ENCODE data around the gene USH2A.

USH2A gene

DNA sequence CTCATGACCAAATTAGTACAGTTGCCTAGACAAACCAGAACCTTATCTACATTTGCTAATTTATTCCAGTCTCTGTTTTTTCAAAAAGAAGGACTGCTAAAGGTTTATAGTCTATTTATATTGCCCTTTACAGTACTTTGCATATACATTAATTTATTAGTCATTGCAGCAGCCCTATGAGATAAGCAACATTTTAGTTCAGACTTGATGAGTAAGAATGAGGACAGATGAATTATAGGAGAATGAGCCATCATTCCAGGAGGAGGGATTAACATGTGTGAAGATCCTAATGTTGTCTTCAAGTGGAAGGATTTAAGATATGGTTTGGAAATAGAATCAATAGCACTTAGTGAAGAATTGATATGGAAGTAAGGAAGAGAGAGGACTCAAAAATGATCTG lies 703.7 kb downstream of the USH2A start:
- no peak for DNase-seq
- in situ Hi-C loops (cut with MboI; ENCODE audit: low pct_unique_long_range_greater_than_20kb, low sequenced_read_pairs), result no loop called here

DNA sequence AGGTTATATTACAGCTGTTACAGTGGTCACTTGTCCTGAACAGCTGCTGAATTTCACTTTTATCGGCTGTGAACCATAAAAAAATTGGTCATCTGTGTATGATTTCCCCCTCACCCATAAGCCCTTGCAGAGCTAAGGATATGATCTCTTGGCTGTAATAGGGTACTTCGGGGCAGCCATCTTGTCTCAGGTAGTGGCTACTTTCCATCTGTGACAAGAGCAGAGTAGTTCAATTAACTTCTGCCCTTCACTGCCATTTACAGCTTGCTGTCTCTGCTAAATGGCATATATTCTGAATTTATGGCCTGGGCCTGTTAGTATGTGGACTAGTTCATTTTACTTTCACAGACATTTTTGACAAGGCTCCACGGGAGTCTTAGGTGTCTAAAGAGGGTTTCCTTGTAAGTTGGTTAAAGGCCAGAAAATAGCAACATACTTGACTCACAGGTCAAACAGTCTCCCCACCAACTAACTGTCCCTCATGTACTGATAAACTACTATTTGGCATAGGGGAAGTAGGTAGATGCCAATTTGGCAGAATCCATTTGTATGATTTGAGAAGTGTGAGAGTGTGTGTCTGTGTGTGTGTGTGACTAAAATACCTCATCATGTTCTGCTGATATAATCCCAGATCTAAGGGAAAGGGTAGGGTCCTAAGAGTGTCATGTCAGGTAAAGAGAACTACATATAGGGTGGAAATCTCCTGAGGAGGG lies 704.5 kb downstream of the USH2A start:
- no peak for DNase-seq
- in situ Hi-C loops (cut with MboI; ENCODE audit: low pct_unique_long_range_greater_than_20kb, low sequenced_read_pairs), result no loop called here

DNA sequence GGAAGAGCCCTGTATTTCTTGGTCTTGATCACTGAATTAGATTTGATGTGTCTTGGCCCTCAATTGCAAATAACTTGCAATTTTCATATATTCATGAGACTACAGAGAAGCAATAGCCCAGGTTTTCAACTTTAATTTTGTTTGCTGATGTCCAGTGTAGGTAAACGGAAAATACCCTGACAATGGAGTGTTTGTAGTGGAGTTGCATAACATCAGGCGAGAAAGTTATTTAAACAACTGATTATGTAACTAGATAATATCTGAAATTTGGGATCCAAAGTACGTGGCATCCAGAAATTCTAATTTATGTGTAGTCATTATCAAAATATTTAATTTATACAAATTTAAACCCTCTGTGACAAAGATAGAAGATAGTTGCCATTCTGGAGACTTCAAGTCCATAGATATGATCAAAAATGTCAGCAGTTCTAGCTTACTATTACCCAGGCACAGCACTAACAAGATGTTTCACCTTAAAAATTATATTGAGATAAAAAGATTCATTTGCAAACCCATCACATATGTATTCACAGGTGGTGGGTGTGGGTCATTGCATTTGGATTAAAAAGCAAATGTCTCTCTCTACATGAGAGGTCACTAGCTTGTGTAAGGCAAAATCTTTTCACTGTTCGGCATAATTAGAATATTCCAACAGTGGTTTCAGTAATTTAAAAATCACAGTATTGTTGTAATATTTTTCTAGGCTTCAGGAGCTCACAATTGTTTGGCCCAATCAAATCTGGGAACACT lies 705.4 kb downstream of the USH2A start:
- in situ Hi-C loops (cut with MboI; ENCODE audit: low pct_unique_long_range_greater_than_20kb, low sequenced_read_pairs), result no loop called here
- no peak for DNase-seq

DNA sequence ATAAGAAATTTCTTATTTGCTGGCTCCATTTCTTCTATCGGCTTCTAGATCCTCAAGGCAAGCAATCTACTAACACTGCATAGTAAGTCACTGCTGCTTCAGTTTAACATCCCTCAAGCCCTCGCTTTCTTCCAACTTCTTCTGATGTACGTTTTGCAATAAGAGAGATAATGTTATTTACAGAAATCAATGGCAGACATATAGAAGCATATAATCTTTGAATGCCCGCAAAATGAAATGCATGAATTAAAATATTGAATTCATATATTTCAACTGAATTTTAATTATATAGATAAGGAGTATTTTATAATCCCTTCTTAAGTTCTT lies 712.4 kb downstream of the USH2A start:
- no peak for DNase-seq
- in situ Hi-C loops (cut with MboI; ENCODE audit: low pct_unique_long_range_greater_than_20kb, low sequenced_read_pairs), result no loop called here

DNA sequence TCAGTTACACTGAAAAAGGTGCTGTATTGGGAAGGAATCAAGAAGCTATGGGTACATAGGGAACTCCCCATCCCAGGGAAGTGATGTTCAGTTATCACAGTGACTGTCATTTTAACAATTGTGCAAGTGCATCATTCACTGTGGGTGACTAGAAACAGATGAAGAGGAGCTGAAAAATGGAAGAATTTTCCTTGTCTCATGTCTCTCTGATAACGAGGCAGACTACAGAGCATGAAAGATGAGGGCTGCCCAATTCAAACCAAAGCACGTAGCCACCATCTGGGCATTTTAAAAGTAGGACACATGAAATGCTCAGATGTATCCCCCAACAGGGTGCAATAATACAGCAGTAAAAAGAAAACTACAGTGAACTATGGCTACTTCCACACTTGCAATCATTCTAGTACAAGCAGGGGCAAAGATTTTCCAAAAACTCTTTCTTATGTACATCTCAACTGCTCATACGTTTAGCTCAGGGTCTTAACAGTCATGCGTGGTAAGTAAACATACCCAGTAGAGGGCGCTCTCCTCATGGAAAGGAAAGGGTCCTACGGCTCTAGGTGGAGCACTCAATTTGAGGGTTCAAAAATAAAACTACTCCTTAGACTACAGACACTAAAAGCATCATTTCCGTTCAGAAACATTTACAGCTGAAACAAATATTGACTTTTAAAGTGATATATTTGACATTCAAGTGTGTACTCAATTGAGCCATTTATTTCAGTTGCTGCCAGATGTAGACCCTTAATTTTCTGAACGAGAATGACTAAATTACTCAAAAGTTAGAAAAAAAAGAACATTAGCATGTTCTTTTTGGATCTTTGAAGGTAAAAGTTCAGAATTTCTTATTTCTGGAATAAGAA lies 713.0 kb downstream of the USH2A start:
- in situ Hi-C loops (cut with MboI; ENCODE audit: low pct_unique_long_range_greater_than_20kb, low sequenced_read_pairs), result no loop called here
- peak; percentile 59 for DNase-seq

DNA sequence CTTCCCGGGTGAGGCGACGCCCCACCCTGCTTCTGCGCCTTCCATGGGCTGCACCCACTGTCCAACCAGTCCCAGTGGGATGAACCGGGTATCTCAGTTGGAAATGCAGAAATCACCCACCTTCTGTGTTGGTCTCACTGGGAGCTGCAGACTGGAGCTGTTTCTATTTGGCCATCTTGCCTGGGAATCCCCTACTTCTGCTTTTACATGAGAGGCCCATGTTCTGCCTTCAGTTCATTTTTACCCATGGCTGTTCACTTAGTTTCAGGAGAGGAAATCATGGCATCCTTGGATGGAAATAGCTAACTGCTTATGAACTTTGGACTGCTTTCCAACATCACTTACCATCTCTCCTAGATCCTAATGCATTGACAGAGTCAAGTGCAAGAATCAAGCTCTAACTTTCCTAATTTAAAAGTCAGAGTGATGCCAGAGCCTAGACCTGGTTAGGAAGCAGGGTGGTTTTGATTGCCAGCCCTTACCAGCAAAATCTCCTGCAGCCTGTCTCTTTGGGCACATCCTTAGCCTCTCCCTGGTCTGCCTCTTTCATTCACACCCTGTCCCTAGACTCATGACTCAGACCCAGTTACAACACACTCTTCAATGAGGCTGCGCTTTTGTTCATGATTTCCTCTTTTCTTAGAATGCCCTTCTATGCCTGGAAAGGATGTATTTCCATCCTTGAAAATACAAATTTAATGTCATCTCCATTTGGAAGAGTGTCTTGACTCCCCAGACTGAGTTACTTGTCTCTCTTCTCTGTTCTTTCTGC lies 719.0 kb downstream of the USH2A start:
- peak; percentile 5 for DNase-seq
- in situ Hi-C loops (cut with MboI; ENCODE audit: low pct_unique_long_range_greater_than_20kb, low sequenced_read_pairs), result no loop called here

DNA sequence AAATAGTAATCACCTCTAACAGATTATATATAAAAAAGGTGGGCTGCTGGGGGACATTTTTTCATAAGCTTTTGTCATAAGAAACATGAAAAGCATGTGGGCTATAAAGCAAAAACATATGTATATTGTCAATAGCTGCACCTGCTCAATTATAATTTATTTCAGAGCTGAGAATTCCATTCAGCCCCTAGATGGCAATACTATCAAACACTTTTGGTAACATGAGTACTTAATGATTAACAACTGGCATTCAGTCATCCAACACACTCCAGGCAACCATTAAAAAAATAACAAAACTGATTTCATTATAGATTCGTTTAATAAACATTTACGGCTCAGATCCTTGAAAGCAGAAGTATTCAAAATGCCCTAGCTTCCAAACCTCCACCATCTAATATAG lies 741.0 kb downstream of the USH2A start:
- no peak for DNase-seq
- in situ Hi-C loops (cut with MboI; ENCODE audit: low pct_unique_long_range_greater_than_20kb, low sequenced_read_pairs), result no loop called here

DNA sequence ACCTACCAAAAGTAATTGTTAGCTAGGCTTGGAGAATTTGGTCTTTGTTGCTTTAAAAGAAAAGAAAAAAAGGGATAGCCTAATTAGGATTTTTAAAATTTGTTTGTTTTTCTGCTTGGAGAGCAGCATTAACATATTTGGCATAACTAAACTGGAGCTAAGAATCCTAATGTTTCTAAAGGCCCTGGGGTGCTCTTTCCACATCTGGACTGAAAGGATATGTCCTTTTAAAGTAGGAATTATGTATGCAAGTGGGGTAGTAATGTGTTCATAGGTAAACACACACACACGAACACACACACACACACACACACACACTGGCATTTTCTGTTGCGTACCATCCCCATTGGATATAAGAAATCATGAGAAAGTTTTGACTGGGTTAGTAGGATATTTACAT lies 742.2 kb downstream of the USH2A start:
- DNase-seq, result no peak

DNA sequence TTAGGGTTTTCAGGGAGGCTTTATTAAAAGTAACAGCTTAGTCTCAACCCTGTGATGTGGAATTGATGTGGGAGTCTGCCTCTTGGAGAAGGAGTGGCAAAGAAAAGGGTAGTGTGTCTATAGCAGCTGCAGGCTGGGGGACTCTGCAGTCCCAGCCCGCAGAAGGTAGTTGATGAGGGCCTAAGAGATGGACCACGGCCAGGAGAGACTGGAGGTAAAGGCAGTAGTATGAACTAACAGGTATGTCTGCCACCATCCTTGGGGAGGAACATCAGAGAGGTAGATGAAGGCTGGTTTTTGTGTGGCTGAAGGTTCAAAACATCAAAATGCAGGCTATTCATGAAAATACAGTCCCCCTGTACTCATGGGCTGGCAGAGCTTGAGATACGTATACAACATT lies 744.0 kb downstream of the USH2A start:
- in situ Hi-C loops (cut with MboI; ENCODE audit: low pct_unique_long_range_greater_than_20kb, low sequenced_read_pairs), result no loop called here
- no peak for DNase-seq

More for the DNA sequence above, 742.2 kb downstream of the USH2A start:
- in situ Hi-C loops (cut with MboI; ENCODE audit: low pct_unique_long_range_greater_than_20kb, low sequenced_read_pairs), result no loop called here

DNA sequence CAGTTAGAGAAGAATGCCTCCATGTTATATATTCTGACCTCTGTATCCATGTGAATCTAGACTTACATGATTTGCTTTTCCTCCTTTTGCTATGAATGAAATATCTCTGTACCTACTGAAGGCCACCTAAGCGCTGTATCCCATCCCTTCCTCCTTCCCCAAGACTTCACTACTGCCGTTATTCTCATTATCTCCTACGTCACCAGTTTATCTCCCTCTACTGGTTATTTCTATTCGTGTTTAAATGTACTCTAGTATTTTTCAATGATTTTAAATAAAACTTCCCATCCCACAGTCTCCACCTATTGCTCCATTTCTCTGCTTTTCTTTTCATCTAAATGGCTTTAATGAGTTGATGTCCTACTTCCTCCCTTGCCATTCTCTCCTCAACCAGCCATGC lies 746.1 kb downstream of the USH2A start:
- in situ Hi-C loops (cut with MboI; ENCODE audit: low pct_unique_long_range_greater_than_20kb, low sequenced_read_pairs), result no loop called here
- no peak for DNase-seq

DNA sequence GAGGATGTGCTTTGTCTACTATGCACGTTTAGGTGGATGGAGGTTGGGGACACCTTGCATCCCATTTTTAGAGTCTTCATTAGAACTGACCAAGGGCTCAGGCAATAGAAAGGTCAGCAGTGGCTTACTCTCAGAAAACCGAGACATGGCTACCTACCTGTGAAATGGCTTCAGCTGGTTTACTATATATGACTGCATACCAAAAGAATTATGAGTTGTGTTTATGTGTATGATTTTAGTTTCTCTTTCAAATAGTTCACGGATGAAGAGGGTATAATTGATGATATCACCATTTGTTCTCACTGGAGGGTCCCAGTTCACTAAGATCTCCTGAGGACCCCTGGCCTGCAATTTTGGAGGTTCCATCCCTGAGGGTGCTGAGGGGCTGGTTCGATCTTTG lies 749.3 kb downstream of the USH2A start:
- no peak for DNase-seq
- in situ Hi-C loops (cut with MboI; ENCODE audit: low pct_unique_long_range_greater_than_20kb, low sequenced_read_pairs), result no loop called here

DNA sequence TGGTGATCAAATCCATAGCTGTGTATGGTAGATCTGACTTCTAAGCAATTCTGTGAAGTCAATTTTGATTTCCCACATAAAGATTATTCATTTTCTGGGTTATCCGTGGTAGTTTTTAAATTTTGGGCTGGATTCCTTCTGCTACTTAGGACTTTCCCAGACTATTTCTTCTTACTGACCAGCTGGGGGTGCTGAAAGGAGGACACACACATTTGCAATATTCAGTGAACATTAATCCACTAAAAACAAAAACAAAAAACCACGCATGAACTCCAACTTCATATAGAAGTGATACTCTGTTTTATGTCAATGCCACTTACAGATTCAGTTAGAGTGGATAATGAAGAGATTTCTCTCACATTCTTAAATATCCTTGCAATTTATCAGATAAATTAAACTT lies 750.8 kb downstream of the USH2A start:
- in situ Hi-C loops (cut with MboI; ENCODE audit: low pct_unique_long_range_greater_than_20kb, low sequenced_read_pairs), result no loop called here
- DNase-seq, result no peak

DNA sequence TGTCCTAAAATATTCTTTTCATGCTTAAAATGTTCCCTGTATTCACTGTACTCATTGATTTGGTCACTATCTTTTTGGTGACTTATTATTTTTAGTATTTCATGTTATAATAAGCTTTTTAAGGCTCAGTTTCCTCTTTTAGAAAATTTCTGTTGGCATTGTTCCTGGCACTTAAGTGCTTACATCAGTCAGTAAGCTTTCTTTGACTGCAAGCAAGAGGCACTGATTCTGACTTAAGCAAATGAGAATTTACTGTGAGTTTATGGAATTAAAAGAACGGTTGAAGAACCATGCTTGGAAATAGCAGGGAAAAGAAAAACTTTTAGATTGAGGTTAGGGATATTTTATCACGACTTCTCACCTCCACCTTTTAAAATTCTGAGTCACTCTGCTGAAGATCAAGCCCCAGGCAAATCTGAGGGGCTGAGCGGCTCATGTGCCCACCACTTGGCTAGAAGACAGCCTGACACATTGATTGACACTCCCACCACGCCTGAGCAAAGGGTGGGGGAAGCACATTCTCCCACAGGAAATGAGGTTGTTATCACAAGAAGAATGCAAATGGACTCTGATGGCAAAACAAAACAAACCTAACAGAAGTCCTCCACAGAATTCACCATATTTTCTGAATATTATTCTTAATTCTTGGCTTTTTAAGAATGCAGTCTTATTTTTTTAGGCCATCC lies 753.3 kb downstream of the USH2A start:
- DNase-seq, result no peak
- in situ Hi-C loops (cut with MboI; ENCODE audit: low pct_unique_long_range_greater_than_20kb, low sequenced_read_pairs), result no loop called here

DNA sequence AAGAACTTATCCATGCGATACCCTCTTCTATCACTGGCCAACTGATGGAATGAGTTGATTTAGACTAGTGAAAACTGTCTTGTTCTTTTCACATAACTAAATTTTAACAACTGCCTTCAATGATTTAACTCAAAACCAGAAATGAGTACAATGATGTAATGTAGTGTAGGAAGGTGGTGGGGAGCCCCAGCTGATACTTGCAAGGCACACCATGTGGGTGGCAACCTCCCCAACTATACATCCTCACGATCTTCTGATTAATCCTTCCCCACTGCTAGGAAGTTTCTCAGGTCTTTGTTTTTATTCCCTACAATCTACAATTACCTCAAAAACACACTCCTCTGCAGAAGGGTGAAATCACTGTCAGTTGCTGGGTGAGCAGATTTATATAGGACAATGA lies 755.5 kb downstream of the USH2A start:
- in situ Hi-C loops (cut with MboI; ENCODE audit: low pct_unique_long_range_greater_than_20kb, low sequenced_read_pairs), result no loop called here
- no peak for DNase-seq

DNA sequence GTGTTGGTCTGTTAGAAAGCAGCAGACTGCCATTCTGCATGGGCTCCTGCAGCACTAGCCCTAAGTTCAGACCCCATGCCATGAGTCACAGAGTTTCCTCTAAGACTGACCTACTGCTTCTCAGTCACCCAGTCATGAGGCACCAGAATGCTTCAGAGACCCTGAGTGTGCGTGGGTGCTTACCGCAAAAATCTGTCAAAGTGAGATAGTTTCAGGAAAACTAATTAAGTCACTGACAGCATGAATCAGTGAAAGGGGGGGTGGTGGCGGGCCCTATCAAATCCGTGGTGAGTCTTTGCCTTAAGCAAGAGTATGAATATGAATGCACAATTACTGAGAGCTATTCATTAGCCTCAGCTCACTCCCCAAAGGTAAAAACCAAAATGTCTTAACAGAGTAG lies 758.0 kb downstream of the USH2A start:
- no peak for DNase-seq
- in situ Hi-C loops (cut with MboI; ENCODE audit: low pct_unique_long_range_greater_than_20kb, low sequenced_read_pairs), result no loop called here

DNA sequence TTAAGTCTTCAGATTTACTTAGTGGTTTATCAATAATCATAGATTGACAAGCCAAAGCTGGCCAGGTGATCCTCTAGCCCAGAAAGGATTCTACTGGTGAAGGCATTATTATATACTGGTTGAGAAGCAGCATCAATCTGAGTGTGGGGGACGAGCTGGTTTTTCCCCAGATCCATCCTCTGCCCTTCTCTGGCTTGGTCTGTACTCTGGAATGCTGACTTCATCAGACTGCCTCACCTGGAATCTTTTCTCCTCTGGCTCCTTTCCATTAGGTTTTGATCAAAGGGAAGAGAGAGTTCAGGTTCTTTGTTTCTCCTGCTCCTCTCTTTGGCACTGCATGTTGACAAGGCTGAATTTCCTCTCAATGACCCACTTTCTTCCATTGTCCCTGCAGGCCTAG lies 762.2 kb downstream of the USH2A start:
- DNase-seq, result no peak
- in situ Hi-C loops (cut with MboI; ENCODE audit: low pct_unique_long_range_greater_than_20kb, low sequenced_read_pairs), result no loop called here

DNA sequence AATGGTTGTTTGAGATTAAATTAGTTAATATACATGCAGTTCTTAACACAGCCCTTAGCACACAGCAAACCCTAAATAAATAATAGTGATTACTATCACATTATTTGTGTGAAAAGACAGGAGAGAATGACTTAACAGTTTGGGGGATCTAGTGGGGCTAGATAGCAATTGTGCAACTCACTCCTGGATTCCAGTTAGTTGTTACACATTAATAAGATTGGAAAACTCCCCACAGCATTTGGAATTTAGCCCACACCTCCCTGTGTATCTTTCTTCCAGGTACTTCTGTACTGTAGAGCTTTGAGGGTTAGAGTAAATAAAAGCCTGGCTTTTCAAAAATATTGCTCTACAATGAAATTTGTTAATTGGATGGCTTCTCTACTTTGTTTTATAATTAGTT lies 763.0 kb downstream of the USH2A start:
- in situ Hi-C loops (cut with MboI; ENCODE audit: low pct_unique_long_range_greater_than_20kb, low sequenced_read_pairs), result no loop called here
- DNase-seq, result no peak

DNA sequence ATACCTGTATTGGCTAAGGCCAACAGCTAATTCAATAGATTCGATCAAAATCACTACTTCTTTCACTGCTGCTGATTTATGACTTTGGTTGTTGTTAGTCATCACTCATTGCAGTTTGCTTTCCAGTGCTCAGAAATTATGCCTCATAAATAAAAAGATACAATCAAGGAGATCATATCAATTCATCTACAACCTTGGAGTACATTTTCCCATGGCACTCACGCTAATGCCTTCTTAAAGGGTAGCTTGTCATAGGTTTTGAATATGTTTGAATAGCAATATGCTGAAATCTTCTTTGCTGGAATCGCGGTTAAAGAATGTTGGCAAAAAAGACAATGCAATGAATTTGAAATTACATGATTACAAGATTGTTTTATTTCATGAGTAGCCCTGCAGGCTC lies 766.2 kb downstream of the USH2A start:
- in situ Hi-C loops (cut with MboI; ENCODE audit: low pct_unique_long_range_greater_than_20kb, low sequenced_read_pairs), result no loop called here
- DNase-seq, result no peak

DNA sequence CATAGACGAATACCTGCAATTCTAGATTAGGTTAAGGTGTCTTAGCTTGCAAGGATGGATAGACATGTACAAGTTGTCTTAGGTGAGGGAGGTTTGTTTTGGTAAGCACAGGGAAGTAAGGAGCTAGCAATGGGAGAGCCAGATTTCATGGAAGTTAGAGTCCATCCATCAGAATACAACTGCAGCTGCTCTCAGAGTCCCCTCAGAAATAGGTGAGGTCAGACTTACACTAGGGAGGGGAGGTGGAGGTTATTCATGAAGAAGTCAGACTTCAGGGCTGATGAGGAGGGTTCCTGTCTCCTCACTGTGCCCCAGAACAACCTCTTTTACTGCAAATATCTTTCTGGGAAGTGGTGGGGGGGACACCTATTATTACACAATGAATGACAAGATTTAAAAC lies 770.9 kb downstream of the USH2A start:
- DNase-seq, result no peak
- in situ Hi-C loops (cut with MboI; ENCODE audit: low pct_unique_long_range_greater_than_20kb, low sequenced_read_pairs), result no loop called here

All from KBM-7 (cell line).